HL-60 (cell line): ENCODE data around the gene PRR13.

ENCODE experiments used
- CTCF ChIP-seq: IDR thresholded peaks from one replicate; pipeline ENCODE4 v1.5.1; 2011; ENCODE audit warnings: low read length, control low read depth, inconsistent platforms; ENCODE audit not compliant: insufficient read depth
- GABPA ChIP-seq: IDR thresholded peaks from 2 replicates; pipeline ENCODE4 v1.6.1; 2012; ENCODE audit warnings: low read depth
- POLR2AphosphoS5 ChIP-seq: IDR thresholded peaks from 2 replicates; pipeline ENCODE4 v1.6.1; 2012; ENCODE audit warnings: low read depth
- SPI1 ChIP-seq: IDR thresholded peaks from 2 replicates; pipeline ENCODE4 v1.6.1; 2012; ENCODE audit warnings: low read depth, mild to moderate bottlenecking, borderline replicate concordance
- TF ChIP-seq, protein P1 (sequence below): IDR thresholded peaks from 2 replicates; pipeline ENCODE4 v1.6.1; 2012; ENCODE audit warnings: low read depth; ENCODE audit not compliant: insufficient replicate concordance

GRCh38 chr12:53419756-53420155 is 21.8 kb upstream of the PRR13 start:
- TF ChIP-seq CTCF: no peak
- TF ChIP-seq POLR2AphosphoS5: no peak
- TF ChIP-seq, protein P1, sequence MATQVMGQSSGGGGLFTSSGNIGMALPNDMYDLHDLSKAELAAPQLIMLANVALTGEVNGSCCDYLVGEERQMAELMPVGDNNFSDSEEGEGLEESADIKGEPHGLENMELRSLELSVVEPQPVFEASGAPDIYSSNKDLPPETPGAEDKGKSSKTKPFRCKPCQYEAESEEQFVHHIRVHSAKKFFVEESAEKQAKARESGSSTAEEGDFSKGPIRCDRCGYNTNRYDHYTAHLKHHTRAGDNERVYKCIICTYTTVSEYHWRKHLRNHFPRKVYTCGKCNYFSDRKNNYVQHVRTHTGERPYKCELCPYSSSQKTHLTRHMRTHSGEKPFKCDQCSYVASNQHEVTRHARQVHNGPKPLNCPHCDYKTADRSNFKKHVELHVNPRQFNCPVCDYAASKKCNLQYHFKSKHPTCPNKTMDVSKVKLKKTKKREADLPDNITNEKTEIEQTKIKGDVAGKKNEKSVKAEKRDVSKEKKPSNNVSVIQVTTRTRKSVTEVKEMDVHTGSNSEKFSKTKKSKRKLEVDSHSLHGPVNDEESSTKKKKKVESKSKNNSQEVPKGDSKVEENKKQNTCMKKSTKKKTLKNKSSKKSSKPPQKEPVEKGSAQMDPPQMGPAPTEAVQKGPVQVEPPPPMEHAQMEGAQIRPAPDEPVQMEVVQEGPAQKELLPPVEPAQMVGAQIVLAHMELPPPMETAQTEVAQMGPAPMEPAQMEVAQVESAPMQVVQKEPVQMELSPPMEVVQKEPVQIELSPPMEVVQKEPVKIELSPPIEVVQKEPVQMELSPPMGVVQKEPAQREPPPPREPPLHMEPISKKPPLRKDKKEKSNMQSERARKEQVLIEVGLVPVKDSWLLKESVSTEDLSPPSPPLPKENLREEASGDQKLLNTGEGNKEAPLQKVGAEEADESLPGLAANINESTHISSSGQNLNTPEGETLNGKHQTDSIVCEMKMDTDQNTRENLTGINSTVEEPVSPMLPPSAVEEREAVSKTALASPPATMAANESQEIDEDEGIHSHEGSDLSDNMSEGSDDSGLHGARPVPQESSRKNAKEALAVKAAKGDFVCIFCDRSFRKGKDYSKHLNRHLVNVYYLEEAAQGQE: no peak
- no peak for TF ChIP-seq SPI1
- TF ChIP-seq GABPA: no peak
